ENCODE data around the gene IGFN1. TPM values are rescaled to one million over a fixed set of nuclear protein-coding genes. Genes with fewer than 3 reads are reported as not detected.

IGFN1 gene
- total and polyA plus RNA-seq, 2 of the 8 experiments (the other 6 are each of a cell fraction or from before 2014, with no cell fraction given), result not detected

DNA sequence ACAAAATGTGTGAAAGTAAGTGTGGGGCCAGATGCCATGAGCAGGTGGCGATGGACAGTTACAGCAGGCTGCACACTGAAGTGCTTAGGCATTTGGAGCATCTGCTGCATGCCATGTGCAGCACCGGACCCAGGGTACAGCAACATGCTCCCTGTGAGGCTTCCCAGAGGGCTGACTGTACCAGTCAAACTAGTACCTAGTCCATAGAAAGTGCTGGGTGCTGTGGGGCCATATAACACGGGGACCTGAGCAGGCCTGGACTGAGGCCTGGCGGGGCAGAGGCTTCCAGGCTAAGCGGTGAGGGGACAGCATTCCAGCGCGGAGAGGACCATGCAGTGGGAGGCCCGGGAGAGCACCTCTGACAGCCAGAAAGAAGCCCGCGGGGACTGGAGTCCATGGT lies 62.8 kb downstream of the IGFN1 start:
- Histone ChIP-seq H2BK5ac (ENCODE audit: low read depth, low read length) (no peak overlapping the region), H3K79me1 (ENCODE audit: low read depth, low read length) (no peaks in the 10 kb centered on the region), H3K23ac (ENCODE audit: insufficient read length) (no peak overlapping the region), H2BK12ac (ENCODE audit: low read depth, low read length) (no peak overlapping the region), H2AFZ (ENCODE audit: low read length) (no peak overlapping the region), H3K27ac (ENCODE audit: low read depth, low read length) (no peak overlapping the region), H4K20me1 (replicated peaks in 1 of 2; ENCODE audit: control insufficient read depth in 1 of 2, insufficient read depth in 2 of 2, low read length in 2 of 2) (no peaks in the 10 kb centered on the region), H2AK5ac (ENCODE audit: low read depth, low read length) (no peak overlapping the region), H3K23me2 (ENCODE audit: low read depth, low read length) (peaks cover 24% of the 10 kb centered on the region; the same call in 1 of the 2 replicates), H3K4ac (replicated peaks; ENCODE audit: insufficient read length, low read depth, low read length) (no peak overlapping the region), H3K27me3 (replicated peaks in 1 of 4; ENCODE audit: control insufficient read depth in 3 of 4, extremely low read depth in 1 of 4, insufficient read depth in 3 of 4, low read length in 3 of 4) (no peaks in the 10 kb centered on the region), H3K4me2 (ENCODE audit: insufficient read depth in 1 of 2, low read depth in 2 of 2, low read length in 2 of 2) (no peak overlapping the region), H3K9me3 (ENCODE audit: insufficient read depth in 2 of 2, low read depth in 1 of 2, low read length in 1 of 2) (no peaks in the 10 kb centered on the region), H4K91ac (replicated peaks; ENCODE audit: insufficient read length, low read length) (no peak overlapping the region), H3K18ac (ENCODE audit: extremely low read depth, low read length) (no peak overlapping the region), H3K56ac (replicated peaks; ENCODE audit: insufficient read length, low read depth, low read length) (no peak overlapping the region), H4K8ac (ENCODE audit: extremely low read depth, insufficient read depth, low read length) (no peak overlapping the region), H3K4me3 (ENCODE audit: extremely low read depth in 1 of 4, insufficient read depth in 2 of 4, low read depth in 3 of 4, low read length in 4 of 4) (no peak overlapping the region), H3K36me3 (ENCODE audit: control insufficient read depth in 2 of 4, insufficient read depth in 4 of 4, low read length in 3 of 4) (no peaks in the 10 kb centered on the region), H4K5ac (ENCODE audit: insufficient read length, low read depth, low read length) (no peak overlapping the region), H2BK20ac (ENCODE audit: low read length) (no peak overlapping the region), H2BK15ac (ENCODE audit: low read length) (no peak overlapping the region), H3K79me2 (ENCODE audit: control insufficient read depth in 1 of 2, insufficient read depth in 2 of 2, low read length in 2 of 2) (no peaks in the 10 kb centered on the region), H2BK120ac (replicated peaks; ENCODE audit: low read depth, low read length) (no peak overlapping the region), H3K14ac (ENCODE audit: insufficient read length) (no peak overlapping the region), H3K9ac (replicated peaks in 1 of 4; ENCODE audit: extremely low read depth in 1 of 4, low read depth in 3 of 4, low read length in 3 of 4) (no peak overlapping the region), H3K4me1 (replicated peaks in 1 of 4; ENCODE audit: control insufficient read depth in 3 of 4, insufficient read depth in 4 of 4, low read length in 3 of 4) (no peaks in the 10 kb centered on the region)
- DNase-seq (ENCODE audit: low read depth in 1 of 2, low spot score in 2 of 2) (peak in 1 of 2 experiments; percentile 37), FAIRE-seq (no peak)
- CTCF ChIA-PET (ENCODE audit: partially characterized antibody), result interaction anchor here (0.6 to 6.5 kb wide), 31 partner anchors 8 to 275 kb away, joined by 3 to 275 read pairs (median 7); no protein-coding TSS in a partner anchor
- WGBS, 2 experiments (ENCODE audit: extremely low coverage in 1 of 2, insufficient coverage in 1 of 2, insufficient read length in 1 of 2, insufficient replicate concordance in 2 of 2, low coverage in 1 of 2, low lambda C conversion rate in 2 of 2, missing lambda C conversion rate in 1 of 2), result 85% methylated on average over 10 of the region's 10 CpGs; no CpG with 5 or more reads in 1 of the 2 experiments
- POLR2A ChIA-PET (ENCODE audit: partially characterized antibody), result interaction anchor here (0.8 kb wide), 1 partner anchor 37 kb away, joined by 3 read pairs; no protein-coding TSS in a partner anchor
- no peak for TF ChIP-seq RAD21 (IDR thresholded peaks at IDR 0.05 in 1 of 2, conservative IDR thresholded peaks at IDR 0.05 in 1 of 2; ENCODE audit: low read depth in 2 of 2, low read length in 2 of 2)
- no peak for TF ChIP-seq ASH2L (IDR thresholded peaks at IDR 0.05; ENCODE audit: low read length)

Measured in H1 (cell line).